AG09319 (cell line): ENCODE results near the gene CCDC192.
"Not testable (repeated sequence)": the region's sequence is repeated elsewhere in the genome, so short reads cannot be mapped to it uniquely, and the experiment has no call there.

Experiments
- DNase-seq: peaks from one replicate; pipeline ENCODE4 v3.0.0-alpha.2; 2010; ENCODE audit warnings: low read depth; ENCODE audit errors: extremely low read depth
- CTCF ChIP-seq: IDR thresholded peaks from 2 replicates; pipeline ENCODE4 v1.5.1; 2011; ENCODE audit warnings: low read depth, mild to moderate bottlenecking, inconsistent platforms, low read length, moderate library complexity

The CCDC192 gene

GRCh38 chr5:127791439-127791838 lies 88.2 kb downstream of the CCDC192 start:
- no peak for TF ChIP-seq CTCF

GRCh38 chr5:127791908-127792307 lies 88.7 kb downstream of the CCDC192 start:
- not testable (repeated sequence) for DNase-seq

More at GRCh38 chr5:127791439-127791838, 88.2 kb downstream of the CCDC192 start:
- no peak for DNase-seq

- DNase-seq = no peak
- no peak for TF ChIP-seq CTCF
Measured at GRCh38 chr5:127793052-127793451, 89.9 kb downstream of the CCDC192 start.

DNA sequence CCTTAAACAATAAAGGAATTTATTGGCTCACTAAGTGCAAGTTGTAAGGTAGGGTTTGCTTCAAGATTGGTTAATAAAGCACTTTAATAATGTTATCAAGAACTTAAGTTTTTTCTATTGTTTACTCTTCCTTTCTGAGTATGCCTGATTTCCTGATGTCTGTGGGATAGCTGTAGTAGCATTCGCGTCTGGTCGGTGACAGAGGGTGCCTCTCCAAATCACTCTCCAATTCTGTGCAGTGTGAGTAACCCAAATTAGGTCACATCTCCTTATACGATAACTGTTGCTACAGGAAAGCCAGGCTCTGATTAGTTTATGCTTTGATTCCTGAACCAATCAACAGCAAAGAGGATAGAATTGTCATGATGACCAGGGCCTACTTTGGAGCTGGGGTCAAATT lies 90.7 kb downstream of the CCDC192 start:
- DNase-seq = no peak
- TF ChIP-seq CTCF = no peak

DNA sequence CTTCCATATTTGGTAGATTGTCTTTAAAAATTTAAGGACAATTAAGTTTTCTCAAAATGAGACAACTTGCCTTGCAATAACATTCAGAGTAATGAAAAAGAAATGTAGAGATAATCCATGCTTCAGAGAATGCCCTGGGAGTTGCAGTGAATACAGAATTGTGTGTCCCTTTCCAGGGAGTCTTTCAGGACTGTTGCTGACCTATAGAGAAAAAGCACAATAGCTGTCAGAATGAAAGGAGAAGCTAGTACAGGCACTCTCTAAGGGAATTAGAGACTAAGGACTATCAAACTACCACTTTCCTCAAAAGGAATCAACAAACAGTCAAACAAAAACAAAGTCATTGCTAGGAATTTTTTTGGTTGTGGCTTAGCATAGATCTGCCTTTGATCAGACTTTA lies 93.0 kb downstream of the CCDC192 start:
- no peak for TF ChIP-seq CTCF
- no peak for DNase-seq

- no peak for DNase-seq
- no peak for TF ChIP-seq CTCF
Measured at GRCh38 chr5:127799293-127799905, 96.2 kb downstream of the CCDC192 start.

DNA sequence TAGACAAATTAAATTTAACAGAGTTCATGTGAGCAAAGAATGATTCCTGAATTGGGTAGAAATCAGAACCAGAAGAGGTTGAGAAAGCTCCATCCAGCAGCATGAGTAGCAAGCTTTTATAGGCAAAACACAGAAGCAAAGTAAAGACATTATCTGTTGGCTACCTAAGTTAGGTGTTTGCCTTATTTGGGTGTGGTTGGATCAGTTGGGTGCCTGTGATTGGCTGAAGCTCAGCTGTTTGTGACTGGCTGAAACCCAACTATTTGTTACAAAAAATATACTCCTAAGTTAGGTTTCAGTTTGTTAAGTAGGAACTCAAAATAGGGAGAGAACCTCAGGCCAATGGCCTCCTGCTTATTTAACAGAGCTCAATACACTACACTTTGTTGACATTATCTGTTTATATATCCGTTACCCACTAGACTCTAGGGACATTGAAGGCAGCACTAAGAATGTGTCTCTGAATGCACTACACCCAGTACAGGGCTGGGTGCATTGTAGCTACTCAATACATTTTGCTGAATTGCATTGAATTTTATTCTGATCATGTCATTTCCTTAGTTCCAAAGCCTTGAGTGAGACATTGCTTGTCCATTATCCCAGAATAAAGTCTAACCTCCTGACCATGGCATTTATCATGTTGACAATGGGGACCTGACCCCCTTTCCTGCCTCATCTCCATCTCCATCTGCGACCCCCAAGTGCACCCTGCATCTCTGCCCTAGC lies 98.7 kb downstream of the CCDC192 start:
- TF ChIP-seq CTCF = no peak
- DNase-seq = no peak

DNA sequence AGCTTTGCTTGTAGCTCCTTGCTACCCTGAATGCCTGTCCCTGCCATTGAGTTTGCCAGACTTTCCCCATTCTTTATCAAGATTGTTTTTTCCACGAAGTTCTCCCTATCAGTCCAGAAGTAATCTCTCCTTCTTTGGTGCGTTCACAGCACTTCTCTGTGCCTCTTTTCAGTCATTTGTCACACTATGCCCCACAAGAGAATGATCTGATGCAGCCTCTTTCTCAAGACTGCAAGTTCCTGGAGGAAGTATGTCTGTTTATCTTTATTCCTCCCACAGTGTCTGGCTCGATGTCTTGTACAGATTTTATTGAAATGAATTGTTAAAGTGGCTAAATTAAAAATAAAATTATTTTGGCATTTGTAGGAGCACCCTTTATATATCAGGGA lies 99.3 kb downstream of the CCDC192 start:
- no peak for TF ChIP-seq CTCF
- DNase-seq = no peak
